Large intestine (tissue), 3 donors: ENCODE results near the gene PDZK1IP1. TPM values are rescaled to one million over a fixed set of nuclear protein-coding genes. Genes with fewer than 3 reads are reported as not detected.

Source experiments
- DNase-seq, 2 donors: peaks; one replicate each; pipeline versions ENCODE4 v3.0.0 to v3.0.0-alpha.2; 2013
- H3K27ac ChIP-seq: one replicate; pipeline ENCODE4 v1.5.1; 2013; ENCODE audit warnings: low read length
- H3K27me3 ChIP-seq: 2 replicates; pipeline ENCODE4 v1.6.1; 2013; ENCODE audit warnings: low read length; ENCODE audit not compliant: control insufficient read depth, insufficient read depth
- H3K36me3 ChIP-seq: 2 replicates; pipeline ENCODE4 v1.6.1; 2013; ENCODE audit warnings: low read length; ENCODE audit not compliant: control insufficient read depth, insufficient read depth
- H3K4me1 ChIP-seq: one replicate; pipeline ENCODE4 v1.6.1; 2013; ENCODE audit warnings: low read length; ENCODE audit not compliant: control insufficient read depth, insufficient read depth
- H3K4me3 ChIP-seq: one replicate; pipeline ENCODE4 v1.5.1; 2013; ENCODE audit warnings: low read length
- H3K9me3 ChIP-seq: one replicate; pipeline ENCODE4 v1.6.1; 2013; ENCODE audit warnings: mild to moderate bottlenecking, low read depth, low read length, moderate library complexity; ENCODE audit not compliant: control insufficient read depth
- WGBS: methylation state at CpG from one replicate; pipeline ENCODE4 v1.1.5; 2013; ENCODE audit warnings: low lambda C conversion rate; ENCODE audit not compliant: insufficient coverage; 5-methylcytosine and 5-hydroxymethylcytosine counted together
- polyA plus RNA-seq: library from polyadenylated mRNA; unstranded; fragments of 120-200 nt; gene quantifications from one replicate; pipeline ENCODE4 v1.2.1, GENCODE V29; 2013

PDZK1IP1 gene
- polyA plus RNA-seq, 1 donor = 14.6 TPM

DNA sequence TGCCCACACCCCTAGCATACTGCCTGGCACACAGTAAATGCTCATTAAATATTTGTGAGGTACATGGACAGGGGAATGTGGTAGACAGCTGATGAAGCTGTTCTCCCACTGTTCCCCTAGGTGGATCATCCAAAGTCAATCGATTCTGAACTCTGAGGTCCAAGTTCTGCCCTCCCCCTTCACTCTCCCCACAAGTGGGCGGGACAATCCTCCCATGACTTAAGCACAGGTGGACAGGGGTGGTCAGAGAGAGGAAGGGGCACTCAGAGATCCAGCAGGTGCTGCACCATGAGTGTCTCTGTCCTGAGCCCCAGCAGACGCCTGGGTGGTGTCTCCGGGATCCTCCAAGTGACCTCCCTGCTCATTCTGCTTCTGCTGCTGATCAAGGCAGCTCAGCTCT is 52.6 kb downstream of the PDZK1IP1 start, which contains the start of gene CYP4A22:
Gene CYP4A22, plus strand, starts transcription at position 244 of the 400 bp plus-strand sequence. Its CDS starts 45 bp downstream, at position 289.
- Histone ChIP-seq H3K4me1 (no peaks in the 10 kb centered on the region), H3K9me3 (no peaks in the 10 kb centered on the region), H3K27ac (no peak within 1 kb of the TSS), H3K36me3 (no peaks in the 10 kb centered on the region), H3K4me3 (no peak within 1 kb of the TSS), H3K27me3 (no peaks in the 10 kb centered on the region)
- WGBS = no CpG with 5 or more reads among the region's 4 CpGs
- no peak for DNase-seq

Other genes with a start within 250 kb of the PDZK1IP1 start
- 0.13 TPM for gene CYP4A11, start 248.6 kb downstream of the PDZK1IP1 start, polyA plus RNA-seq
- gene CYP4X1, start 166.4 kb downstream of the PDZK1IP1 start, polyA plus RNA-seq = 3.0 TPM
- 0.03 TPM for gene CYP4Z1, start 122.8 kb downstream of the PDZK1IP1 start, polyA plus RNA-seq
- gene CYP4A22, start 52.6 kb downstream of the PDZK1IP1 start, polyA plus RNA-seq = 0.03 TPM
- gene TAL1, start 42.2 kb upstream of the PDZK1IP1 start, polyA plus RNA-seq = 2.2 TPM
- 4.7 TPM for gene STIL, start 124.1 kb upstream of the PDZK1IP1 start, polyA plus RNA-seq
- gene CMPK1, start 143.8 kb upstream of the PDZK1IP1 start, polyA plus RNA-seq = 150 TPM
- gene FOXE3, start 226.2 kb upstream of the PDZK1IP1 start, polyA plus RNA-seq = 0.09 TPM
- gene FOXD2, start 248.0 kb upstream of the PDZK1IP1 start, polyA plus RNA-seq = 1.6 TPM